Mesodermal cell (in vitro differentiated cells): ENCODE measurements around the gene CLTCL1.

Source experiments
- H3K27ac ChIP-seq: 2 replicates; pipeline ENCODE4 v1.7.0; 2013; ENCODE audit warnings: mild to moderate bottlenecking, low read depth, low read length, moderate library complexity; ENCODE audit not compliant: severe bottlenecking
- H3K36me3 ChIP-seq: 2 replicates; pipeline ENCODE4 v1.7.1; 2013; ENCODE audit warnings: mild to moderate bottlenecking, low read length, moderate library complexity; ENCODE audit not compliant: control insufficient read depth, insufficient read depth
- H3K4me1 ChIP-seq: one replicate; pipeline ENCODE4 v1.7.1; 2013; ENCODE audit warnings: mild to moderate bottlenecking, low read length; ENCODE audit not compliant: insufficient read depth, control insufficient read depth, poor library complexity, severe bottlenecking
- H3K4me3 ChIP-seq: 2 replicates; pipeline ENCODE4 v1.7.0; 2013; ENCODE audit warnings: low read length, control low read depth, mild to moderate bottlenecking; ENCODE audit not compliant: insufficient read depth, poor library complexity, severe bottlenecking; ENCODE audit errors: extremely low read depth
- H3K9me3 ChIP-seq: 2 replicates; pipeline ENCODE4 v1.7.1; 2013; ENCODE audit warnings: mild to moderate bottlenecking, low read length, moderate library complexity; ENCODE audit not compliant: control insufficient read depth
- WGBS, 2 experiments: methylation state at CpG; one replicate each; pipeline ENCODE4 v1.1.5; 2013; ENCODE audit warnings: missing lambda C conversion rate in 2 of 2; ENCODE audit not compliant: insufficient coverage in 2 of 2; 5-methylcytosine and 5-hydroxymethylcytosine counted together

The CLTCL1 gene

DNA sequence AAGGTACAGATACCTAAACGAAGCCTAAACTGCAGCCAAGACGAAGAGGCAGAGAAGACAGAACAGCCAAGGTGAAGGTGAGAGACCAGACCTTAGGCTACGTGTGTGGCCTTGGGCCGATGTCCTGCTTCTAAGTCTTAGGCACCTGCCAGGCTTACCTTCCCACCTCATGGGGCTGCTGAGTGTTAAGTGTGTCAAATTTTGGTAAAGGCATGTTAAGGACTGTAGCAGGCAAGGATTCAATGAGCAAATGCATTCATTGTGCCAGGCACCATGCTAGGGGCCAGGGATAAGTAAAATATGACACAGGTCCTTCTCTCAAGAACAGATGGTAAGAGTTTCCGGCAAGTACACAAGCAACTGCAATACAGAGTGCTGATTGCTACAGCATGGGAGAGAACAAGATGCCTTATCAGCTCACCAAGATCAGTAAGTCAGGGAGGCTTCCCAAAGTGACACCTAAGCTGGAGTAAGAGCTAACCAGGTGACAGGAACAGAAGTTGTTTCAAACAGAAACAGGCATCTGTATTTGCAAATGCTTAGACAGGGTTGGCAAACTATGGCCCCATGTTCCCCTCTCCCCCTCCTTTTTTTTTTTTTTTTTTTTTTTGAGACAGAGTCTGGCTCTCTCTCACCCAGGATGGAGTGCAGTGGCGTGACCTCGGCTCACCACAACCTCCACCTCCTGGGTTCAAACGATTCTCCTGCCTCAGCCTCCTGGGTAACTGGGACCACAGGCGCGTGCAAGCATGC is 46.7 kb downstream of the CLTCL1 start:
- H3K4me3 ChIP-seq: no peak overlapping the region
- peaks cover 3% of the 10 kb centered on the region for H3K36me3 ChIP-seq
- 93 to 98% methylated on average over 3 to 5 of the region's 10 CpGs for WGBS, 2 experiments

DNA sequence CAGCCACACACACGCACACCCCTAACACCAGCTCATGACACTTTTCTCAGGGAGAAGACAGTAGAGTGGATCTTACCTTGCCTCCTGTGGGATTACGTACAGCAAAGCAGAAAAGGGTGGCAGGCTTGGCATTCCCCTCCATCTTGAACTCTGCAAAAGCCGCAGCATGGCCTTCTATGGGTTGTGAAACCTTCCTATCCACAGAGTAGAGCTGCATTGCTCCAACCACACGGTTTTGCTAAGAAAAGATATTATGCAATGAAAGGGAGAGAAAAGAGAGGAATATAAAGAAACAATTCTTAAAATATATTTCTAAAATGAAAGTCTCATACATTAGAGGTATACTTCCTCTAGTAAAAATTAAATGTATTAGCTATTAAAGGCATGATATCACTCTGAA is 48.8 kb downstream of the CLTCL1 start:
- 100% methylated on average over 2 to 3 of the region's 4 CpGs for WGBS, 2 experiments
- Histone ChIP-seq H3K27ac (no peak overlapping the region), H3K9me3 (no peaks in the 10 kb centered on the region), H3K36me3 (peaks cover 20% of the 10 kb centered on the region), H3K4me3 (no peak overlapping the region), H3K4me1 (no peaks in the 10 kb centered on the region)

More for the DNA sequence above, 46.7 kb downstream of the CLTCL1 start:
- no peaks in the 10 kb centered on the region for H3K4me1 ChIP-seq
- H3K27ac ChIP-seq: no peak overlapping the region
- H3K9me3 ChIP-seq: no peaks in the 10 kb centered on the region

DNA sequence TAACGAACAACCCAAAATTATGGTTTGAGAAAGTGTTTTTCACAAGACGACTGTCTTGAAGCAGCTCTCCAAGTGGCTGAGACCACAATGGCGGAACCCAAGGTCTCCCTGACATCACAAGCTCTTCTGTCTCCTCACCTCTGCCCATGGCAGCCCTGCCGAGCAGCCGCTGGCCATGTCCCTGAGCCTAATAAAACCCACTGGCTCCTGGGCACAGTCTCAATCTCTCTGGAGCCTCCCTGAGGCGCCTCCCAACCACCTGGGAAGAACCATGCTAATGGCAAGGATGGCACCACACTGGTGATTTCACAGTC is 50.0 kb downstream of the CLTCL1 start:
- H3K4me3 ChIP-seq: no peak overlapping the region
- 90 to 94% methylated on average over 3 to 6 of the region's 6 CpGs for WGBS, 2 experiments
- H3K4me1 ChIP-seq: no peaks in the 10 kb centered on the region
- peaks cover 20% of the 10 kb centered on the region for H3K36me3 ChIP-seq
- no peaks in the 10 kb centered on the region for H3K9me3 ChIP-seq
- no peak overlapping the region for H3K27ac ChIP-seq

GRCh38 chr22:19240813-19241592 is 50.5 kb downstream of the CLTCL1 start:
- no peaks in the 10 kb centered on the region for H3K9me3 ChIP-seq
- no peak overlapping the region for H3K27ac ChIP-seq
- 89 to 96% methylated on average over 5 to 10 of the region's 14 CpGs for WGBS, 2 experiments
- no peak overlapping the region for H3K4me3 ChIP-seq
- peaks cover 22% of the 10 kb centered on the region for H3K36me3 ChIP-seq
- no peaks in the 10 kb centered on the region for H3K4me1 ChIP-seq

DNA sequence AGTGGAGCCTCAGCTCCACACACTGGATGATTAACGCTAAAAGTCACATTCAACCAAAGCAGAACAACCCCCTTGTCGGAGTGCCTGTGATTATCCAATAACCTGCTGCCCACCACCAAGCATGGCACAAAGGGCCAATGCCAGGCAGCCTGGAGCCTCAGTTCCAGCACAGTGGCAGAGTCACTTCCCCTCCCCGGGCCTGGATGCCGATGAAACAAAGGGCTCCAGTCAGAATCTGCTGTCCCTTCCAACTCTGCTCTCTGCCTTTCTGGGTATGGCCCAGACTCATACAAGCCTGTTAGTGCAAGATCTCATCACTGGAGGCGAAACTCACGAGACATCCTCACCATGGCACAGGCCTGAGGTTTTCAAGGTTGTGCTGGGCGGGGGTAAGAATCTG is 52.1 kb downstream of the CLTCL1 start:
- 94 to 97% methylated on average over 5 to 6 of the region's 7 CpGs for WGBS, 2 experiments
- H3K27ac ChIP-seq: no peak overlapping the region
- no peaks in the 10 kb centered on the region for H3K4me1 ChIP-seq
- no peaks in the 10 kb centered on the region for H3K9me3 ChIP-seq
- no peak overlapping the region for H3K4me3 ChIP-seq
- H3K36me3 ChIP-seq: peaks cover 28% of the 10 kb centered on the region

- Histone ChIP-seq H3K36me3 (peaks cover 33% of the 10 kb centered on the region), H3K4me1 (no peaks in the 10 kb centered on the region), H3K4me3 (no peak overlapping the region), H3K27ac (no peak overlapping the region), H3K9me3 (no peaks in the 10 kb centered on the region)
- WGBS, 2 experiments: 100% methylated on average over 2 to 3 of the region's 7 CpGs
These were observed 52.6 kb downstream of the CLTCL1 start for GRCh38 chr22:19238900-19239299.

DNA sequence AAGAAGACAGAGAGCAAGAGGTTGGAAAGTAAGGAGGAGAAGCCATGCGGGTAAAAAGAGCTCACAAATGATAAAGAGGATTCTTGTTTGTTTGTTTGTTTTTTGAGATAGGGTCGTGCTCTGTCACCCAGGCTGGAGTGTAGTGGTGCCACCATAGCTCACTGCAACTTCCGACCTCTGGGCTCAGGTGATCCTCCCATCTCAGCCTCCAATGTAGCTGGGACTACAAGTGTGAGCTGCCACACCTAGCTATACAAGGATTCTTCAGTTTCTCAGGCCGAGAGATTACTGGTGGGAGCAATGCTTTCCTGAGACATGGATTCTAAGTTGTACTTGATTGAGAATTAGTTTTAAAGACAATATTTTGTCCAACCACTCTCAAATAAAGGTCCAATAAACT is 55.6 kb downstream of the CLTCL1 start:
- Histone ChIP-seq H3K27ac (no peak overlapping the region), H3K4me1 (no peaks in the 10 kb centered on the region), H3K36me3 (peaks cover 41% of the 10 kb centered on the region), H3K4me3 (no peak overlapping the region), H3K9me3 (no peaks in the 10 kb centered on the region)
- WGBS, 2 experiments: 93 to 94% methylated on average over 2 to 3 of the region's 4 CpGs

DNA sequence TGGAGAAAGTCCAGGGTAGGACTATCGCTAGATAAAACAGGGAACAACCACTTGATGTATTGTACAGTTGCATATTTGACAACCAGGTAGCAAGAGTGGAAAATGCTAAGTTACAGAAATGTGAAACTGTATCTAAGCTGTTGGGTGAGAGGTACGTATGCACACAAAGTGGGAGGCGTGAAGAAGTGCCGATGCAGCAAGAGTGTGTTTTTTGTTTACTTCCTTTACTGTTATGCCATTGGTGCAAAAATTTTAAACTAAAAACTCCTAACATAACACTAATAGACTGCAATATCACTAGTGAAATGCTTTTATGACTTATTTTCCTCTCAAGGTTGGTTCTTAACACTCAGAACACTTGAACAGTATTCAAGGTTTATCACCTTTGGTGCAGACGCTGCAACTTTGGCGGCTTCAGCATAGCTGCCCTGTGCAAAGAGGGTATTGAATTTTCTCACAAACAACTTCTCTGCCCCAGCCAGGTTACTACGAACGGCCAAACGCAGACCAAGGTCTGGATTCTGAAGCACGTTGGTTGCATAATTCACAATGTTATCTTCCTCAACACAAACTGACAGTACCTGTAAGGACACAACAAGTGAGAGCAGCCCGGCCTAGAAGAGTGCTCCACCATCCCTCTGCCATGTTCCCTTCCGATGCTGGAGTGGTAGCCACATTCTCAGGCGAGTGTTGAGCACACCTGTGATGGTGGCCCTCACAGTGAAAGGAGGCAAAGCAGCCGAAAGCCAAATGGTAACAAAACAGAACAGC is 57.2 kb downstream of the CLTCL1 start:
- no peaks in the 10 kb centered on the region for H3K4me1 ChIP-seq
- peaks cover 48% of the 10 kb centered on the region for H3K36me3 ChIP-seq
- no peak overlapping the region for H3K4me3 ChIP-seq
- H3K27ac ChIP-seq: no peak overlapping the region
- 89 to 97% methylated on average over 9 to 10 of the region's 14 CpGs for WGBS, 2 experiments
- H3K9me3 ChIP-seq: no peaks in the 10 kb centered on the region

- Histone ChIP-seq H3K4me3 (no peak overlapping the region), H3K9me3 (no peaks in the 10 kb centered on the region), H3K4me1 (no peaks in the 10 kb centered on the region), H3K36me3 (peaks cover 39% of the 10 kb centered on the region), H3K27ac (no peak overlapping the region)
- 96 to 98% methylated on average over 5 to 11 of the region's 11 CpGs for WGBS, 2 experiments
These were observed 58.3 kb downstream of the CLTCL1 start for GRCh38 chr22:19233189-19233661.

- Histone ChIP-seq H3K4me1 (no peaks in the 10 kb centered on the region), H3K27ac (no peak overlapping the region), H3K4me3 (no peak overlapping the region), H3K9me3 (no peaks in the 10 kb centered on the region), H3K36me3 (peaks cover 42% of the 10 kb centered on the region)
- no CpG with 5 or more reads among the region's 2 CpGs for WGBS, 2 experiments
These were observed 58.9 kb downstream of the CLTCL1 start for GRCh38 chr22:19232623-19233022.
